ENCODE data around the gene FAT4.

Gene FAT4

DNA sequence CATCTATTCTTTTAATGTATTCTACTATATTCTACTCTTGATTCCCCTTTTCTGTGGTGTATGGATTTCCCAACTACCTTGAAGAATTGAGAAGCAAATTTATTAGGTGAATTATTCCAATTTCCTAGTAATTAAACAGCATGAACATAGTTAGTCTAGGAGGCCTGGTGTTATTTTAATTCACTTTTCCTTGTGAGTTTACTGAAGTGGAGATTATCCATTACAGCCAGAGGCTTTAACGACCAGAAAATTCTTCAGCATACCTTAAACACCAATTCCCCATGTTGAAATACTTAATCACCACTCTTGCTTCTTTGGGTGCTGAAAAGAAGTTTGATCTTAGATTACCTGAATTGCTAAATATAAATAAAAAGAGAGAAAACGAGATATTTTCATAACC lies 29.4 kb downstream of the FAT4 start:
- H3K27ac Mint-ChIP-seq = no peak overlapping the region
- no peaks in the 10 kb centered on the region for H3K4me1 Mint-ChIP-seq (ENCODE audit: low read depth)
- no peaks in the 10 kb centered on the region for H3K9me3 Mint-ChIP-seq (ENCODE audit: low read depth)
- H3K36me3 Mint-ChIP-seq = no peaks in the 10 kb centered on the region
- no peak overlapping the region for H3K4me3 Mint-ChIP-seq
- no peaks in the 10 kb centered on the region for H3K27me3 Mint-ChIP-seq

DNA sequence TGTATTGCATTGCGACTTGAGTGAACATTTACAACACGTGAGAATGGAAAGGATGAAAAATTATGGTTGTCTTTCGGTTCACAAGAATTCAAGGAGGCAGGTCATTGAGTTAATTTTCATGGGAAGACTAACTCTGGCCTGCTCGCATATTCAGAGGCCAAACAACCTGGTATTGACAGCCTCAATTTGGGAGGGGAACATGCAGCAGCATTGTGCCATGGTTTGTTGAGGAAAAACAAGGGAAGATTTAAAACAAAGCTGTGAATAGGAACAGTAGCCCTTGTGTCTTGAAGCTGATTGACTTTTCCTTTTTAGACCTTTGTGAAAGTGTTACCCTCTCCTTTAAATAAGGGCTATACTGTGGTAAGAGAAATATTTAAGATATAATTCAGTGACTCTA lies 31.9 kb downstream of the FAT4 start:
- Mint-ChIP-seq H3K9me3 (ENCODE audit: low read depth) (peaks cover 3% of the 10 kb centered on the region), H3K27me3 (no peaks in the 10 kb centered on the region), H3K27ac (no peak overlapping the region), H3K36me3 (no peaks in the 10 kb centered on the region), H3K4me3 (no peak overlapping the region), H3K4me1 (ENCODE audit: low read depth) (no peaks in the 10 kb centered on the region)

DNA sequence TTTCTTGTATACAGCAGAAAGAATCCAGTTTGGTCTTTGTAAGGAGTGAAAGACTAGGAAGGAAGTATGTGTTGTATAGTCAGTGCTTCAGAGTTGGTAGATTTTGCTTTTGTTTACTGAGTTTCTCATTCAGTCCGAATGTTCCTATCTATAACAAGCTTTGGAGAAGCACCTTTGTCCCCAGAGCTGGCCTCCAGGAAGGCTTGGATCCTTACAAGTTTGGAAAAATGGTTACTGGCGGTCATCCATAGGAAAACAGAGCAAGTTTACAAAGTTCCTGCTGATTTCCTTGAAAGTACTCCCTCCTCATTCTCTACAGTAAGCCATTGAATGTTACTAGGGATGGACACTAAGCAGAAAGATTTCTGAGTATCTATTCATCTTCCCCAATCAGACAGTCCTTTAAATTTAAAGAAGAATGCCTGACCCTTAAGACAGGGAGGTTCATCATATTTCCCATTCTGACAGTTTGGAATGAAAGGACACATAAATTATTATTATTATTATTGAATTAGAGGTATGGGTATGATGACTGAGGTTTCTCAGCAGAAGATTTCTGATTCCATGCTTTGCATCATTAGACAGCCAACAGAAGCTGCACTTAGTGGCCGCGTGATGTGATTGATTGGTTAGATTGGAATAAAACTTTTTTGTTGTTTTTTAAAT lies 35.8 kb downstream of the FAT4 start:
- Mint-ChIP-seq H3K4me1 (ENCODE audit: low read depth) (no peaks in the 10 kb centered on the region), H3K27ac (no peak overlapping the region)

DNA sequence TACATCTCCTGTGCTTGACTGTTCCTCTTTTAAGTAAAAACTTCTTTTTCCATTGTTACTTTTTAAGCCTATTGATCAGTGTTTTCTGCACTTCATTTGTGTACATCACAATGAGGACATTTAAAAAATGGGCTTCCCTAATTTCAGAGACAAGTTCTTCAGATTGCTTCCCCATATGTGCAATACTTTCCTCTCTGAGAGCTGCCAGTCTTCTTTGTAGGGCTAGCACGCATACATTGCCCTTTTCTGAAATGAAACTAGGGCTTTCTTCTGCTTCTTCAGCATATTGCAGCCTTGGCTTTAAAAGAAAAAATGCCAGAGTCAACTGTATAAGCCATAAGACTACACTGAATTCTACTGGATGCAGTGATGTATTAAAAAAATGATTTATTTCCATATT lies 37.8 kb downstream of the FAT4 start:
- Mint-ChIP-seq H3K27ac (no peak overlapping the region), H3K4me3 (no peak overlapping the region), H3K36me3 (no peaks in the 10 kb centered on the region), H3K4me1 (ENCODE audit: low read depth) (no peaks in the 10 kb centered on the region), H3K9me3 (ENCODE audit: low read depth) (peaks cover 6% of the 10 kb centered on the region), H3K27me3 (no peaks in the 10 kb centered on the region)

More for the DNA sequence above, 35.8 kb downstream of the FAT4 start:
- no peaks in the 10 kb centered on the region for H3K27me3 Mint-ChIP-seq
- H3K9me3 Mint-ChIP-seq (ENCODE audit: low read depth) = peaks cover 6% of the 10 kb centered on the region
- no peak overlapping the region for H3K4me3 Mint-ChIP-seq
- no peaks in the 10 kb centered on the region for H3K36me3 Mint-ChIP-seq

DNA sequence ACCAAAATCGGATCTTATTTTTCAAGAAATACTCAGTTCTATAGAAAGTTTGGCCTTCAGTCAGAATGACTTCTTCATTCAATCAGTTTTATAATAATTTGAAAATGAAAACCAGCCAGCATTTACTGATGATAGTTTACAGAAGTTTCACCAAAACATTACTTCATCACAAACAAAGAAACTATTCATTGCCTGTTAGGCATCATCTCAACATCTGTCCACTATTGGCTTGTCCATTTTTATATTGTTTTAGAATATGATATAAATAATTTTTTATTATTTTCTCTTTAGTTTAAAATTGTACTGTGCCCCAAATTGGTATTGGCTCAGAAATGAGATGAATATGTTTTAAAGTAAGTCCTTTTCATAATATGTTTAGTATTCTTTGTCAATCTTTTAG lies 38.4 kb downstream of the FAT4 start:
- Mint-ChIP-seq H3K9me3 (ENCODE audit: low read depth) (peaks cover 6% of the 10 kb centered on the region), H3K27ac (no peak overlapping the region), H3K36me3 (no peaks in the 10 kb centered on the region), H3K27me3 (no peaks in the 10 kb centered on the region), H3K4me3 (no peak overlapping the region), H3K4me1 (ENCODE audit: low read depth) (no peaks in the 10 kb centered on the region)

DNA sequence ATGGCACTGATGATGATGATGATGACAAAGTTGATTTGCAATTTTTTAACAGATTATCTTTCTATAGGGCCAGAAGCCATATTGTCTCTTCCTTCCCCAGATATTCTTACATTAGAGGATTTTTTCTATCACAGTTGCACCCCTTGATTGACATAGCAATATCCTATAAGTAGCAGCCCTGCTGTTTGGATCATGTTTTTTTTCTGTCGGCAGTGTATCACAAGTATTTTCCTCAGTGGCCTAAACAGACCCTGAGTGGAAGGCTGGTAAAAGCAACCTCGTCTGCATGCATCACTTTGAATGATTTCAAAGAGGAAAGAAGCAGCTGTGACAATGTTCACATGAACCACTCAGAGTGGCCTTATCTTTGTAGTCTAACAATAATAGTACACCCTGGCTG lies 41.0 kb downstream of the FAT4 start:
- Mint-ChIP-seq H3K4me1 (ENCODE audit: low read depth) (no peaks in the 10 kb centered on the region), H3K36me3 (no peaks in the 10 kb centered on the region), H3K4me3 (no peak overlapping the region), H3K27ac (no peak overlapping the region), H3K9me3 (ENCODE audit: low read depth) (peaks cover 13% of the 10 kb centered on the region), H3K27me3 (no peaks in the 10 kb centered on the region)

DNA sequence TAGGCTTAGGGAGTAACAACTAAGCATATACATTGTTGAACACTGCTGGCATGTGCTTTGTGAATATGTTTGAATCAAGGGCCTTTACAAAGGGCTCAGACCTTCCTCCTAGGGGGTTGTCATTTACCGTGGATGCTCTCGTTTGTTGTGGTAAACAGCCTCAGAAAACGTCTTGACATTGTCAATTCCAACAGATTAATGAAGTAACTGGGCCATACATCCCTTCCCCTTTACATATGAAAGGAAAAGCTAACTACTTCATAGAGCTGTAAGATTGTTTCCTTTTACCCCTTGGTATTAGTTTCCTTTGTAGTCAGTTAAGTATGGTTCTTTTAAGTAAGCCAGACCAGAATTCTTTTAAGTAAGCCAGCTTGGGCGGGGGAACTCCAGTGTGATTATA lies 42.9 kb downstream of the FAT4 start:
- Mint-ChIP-seq H3K4me1 (ENCODE audit: low read depth) (no peaks in the 10 kb centered on the region), H3K27ac (no peak overlapping the region), H3K36me3 (no peaks in the 10 kb centered on the region)

DNA sequence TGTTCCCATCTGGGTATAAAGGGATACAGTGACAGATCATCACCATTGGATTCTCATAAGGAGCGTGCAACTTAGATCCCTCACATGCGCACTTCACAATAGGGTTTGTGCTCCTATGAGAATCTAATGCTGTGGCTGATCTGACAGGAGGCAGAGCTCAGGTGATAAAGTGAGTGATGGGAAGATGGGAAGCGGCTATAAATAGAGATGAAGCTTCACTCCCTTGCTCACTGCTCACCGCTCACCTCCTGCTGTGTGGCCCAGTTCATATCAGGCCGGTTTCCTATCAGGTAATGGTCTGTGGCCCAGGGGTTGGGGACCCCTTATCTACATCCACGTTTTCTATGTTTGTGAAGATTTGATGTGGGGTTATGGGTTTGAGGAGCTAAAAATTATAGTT lies 43.7 kb downstream of the FAT4 start:
- Mint-ChIP-seq H3K9me3 (ENCODE audit: low read depth) (peaks cover 10% of the 10 kb centered on the region), H3K27me3 (no peaks in the 10 kb centered on the region), H3K4me1 (ENCODE audit: low read depth) (no peaks in the 10 kb centered on the region), H3K27ac (no peak overlapping the region), H3K36me3 (no peaks in the 10 kb centered on the region), H3K4me3 (no peak overlapping the region)

More for the DNA sequence above, 42.9 kb downstream of the FAT4 start:
- H3K9me3 Mint-ChIP-seq (ENCODE audit: low read depth) = peaks cover 10% of the 10 kb centered on the region
- H3K27me3 Mint-ChIP-seq = no peaks in the 10 kb centered on the region
- H3K4me3 Mint-ChIP-seq = no peak overlapping the region

DNA sequence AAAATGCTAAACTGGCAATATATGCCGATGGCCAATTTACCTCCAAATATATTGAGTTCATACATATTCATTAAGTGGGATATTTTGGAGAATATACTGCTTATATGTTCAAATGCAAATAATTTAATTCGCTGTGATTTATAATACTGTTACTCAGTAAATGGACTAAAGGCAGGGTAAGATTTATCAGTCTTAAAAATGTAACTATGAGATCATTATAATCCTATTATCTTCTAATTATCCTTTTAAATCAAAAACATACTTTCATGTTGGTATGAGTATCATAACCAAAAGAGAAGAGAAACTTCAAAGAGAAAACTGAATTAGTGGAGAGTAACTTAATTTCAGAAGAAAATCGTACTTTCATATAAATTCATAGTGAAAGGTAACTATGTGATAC lies 44.6 kb downstream of the FAT4 start:
- Mint-ChIP-seq H3K9me3 (ENCODE audit: low read depth) (peaks cover 10% of the 10 kb centered on the region), H3K36me3 (no peaks in the 10 kb centered on the region), H3K4me3 (no peak overlapping the region), H3K27me3 (no peaks in the 10 kb centered on the region), H3K27ac (no peak overlapping the region), H3K4me1 (ENCODE audit: low read depth) (no peaks in the 10 kb centered on the region)

DNA sequence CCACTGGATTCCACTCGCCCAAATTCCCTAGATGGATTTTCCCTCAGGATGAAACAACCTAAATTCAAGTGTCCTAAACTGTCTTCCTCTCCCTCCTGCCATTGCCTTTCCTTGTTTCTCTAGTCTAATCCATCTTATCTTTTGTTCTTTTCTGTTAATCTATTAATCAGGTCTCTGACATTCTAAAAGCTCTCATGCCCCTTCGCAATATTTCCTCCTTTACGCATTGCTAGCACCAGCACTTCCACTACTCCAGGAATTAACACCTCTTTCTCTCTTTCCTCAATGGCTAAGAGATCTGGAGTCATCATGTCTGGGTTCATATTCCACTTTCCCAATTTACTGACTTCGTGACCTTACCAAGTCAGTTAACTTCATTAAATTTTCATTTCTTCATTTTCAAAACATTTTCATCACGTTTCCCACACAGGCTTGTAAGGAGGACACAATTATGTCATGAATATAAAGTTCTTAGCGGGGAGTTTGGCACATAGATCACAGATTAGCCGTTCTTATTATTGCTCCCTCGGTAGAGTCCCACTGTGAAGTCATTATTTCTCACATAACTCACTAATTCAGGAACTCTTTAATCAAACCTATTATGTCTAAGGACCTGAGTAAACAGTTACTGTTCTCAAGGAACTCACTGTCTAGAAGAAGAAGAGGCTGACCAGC lies 45.3 kb downstream of the FAT4 start:
- Mint-ChIP-seq H3K4me3 (no peak overlapping the region), H3K27ac (no peak overlapping the region), H3K36me3 (no peaks in the 10 kb centered on the region), H3K9me3 (ENCODE audit: low read depth) (peaks cover 10% of the 10 kb centered on the region), H3K4me1 (ENCODE audit: low read depth) (no peaks in the 10 kb centered on the region), H3K27me3 (no peaks in the 10 kb centered on the region)

DNA sequence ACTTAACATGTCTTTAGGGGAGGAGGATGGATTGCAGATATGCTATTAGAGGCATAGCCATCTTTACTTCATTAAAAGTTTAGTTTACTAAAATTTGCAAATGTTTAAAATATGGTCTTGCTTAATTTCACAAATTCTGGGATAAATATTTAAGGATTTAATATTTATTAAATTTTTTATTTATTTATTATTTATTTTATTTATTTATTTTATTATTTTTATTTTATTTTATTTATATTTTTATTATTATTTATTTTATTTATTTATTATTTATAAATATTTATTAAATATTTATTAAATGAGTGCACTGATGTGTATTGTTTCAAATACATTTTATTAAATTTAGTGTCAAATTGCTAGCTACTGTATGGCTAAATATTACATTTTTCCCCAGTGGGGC lies 46.0 kb downstream of the FAT4 start:
- Mint-ChIP-seq H3K9me3 (ENCODE audit: low read depth) (peaks cover 7% of the 10 kb centered on the region), H3K27ac (no peak overlapping the region), H3K4me1 (ENCODE audit: low read depth) (no peaks in the 10 kb centered on the region), H3K27me3 (no peaks in the 10 kb centered on the region), H3K36me3 (no peaks in the 10 kb centered on the region), H3K4me3 (no peak overlapping the region)

Measured in activated naive CD8-positive, alpha-beta T cell (primary cell).